GM21576 (cell line): Measurements from ENCODE around the gene ZFP3.
"Not testable (repeated sequence)": the region's sequence is repeated elsewhere in the genome, so short reads cannot be mapped to it uniquely, and the experiment has no call there.

ENCODE experiments used
- ATAC-seq: cut with Tn5 transposase; IDR thresholded peaks from one replicate; pipeline ENCODE4 v1.9.1; 2021; ENCODE audit warnings: mild to moderate bottlenecking, moderate library complexity; ENCODE audit not compliant: unreplicated experiment

Gene ZFP3

GRCh38 chr17:5136580-5137412, 58.5 kb downstream of the ZFP3 start:
- ATAC-seq = not testable (repeated sequence)

GRCh38 chr17:5137511-5138197, 59.4 kb downstream of the ZFP3 start:
- not testable (repeated sequence) for ATAC-seq

- ATAC-seq = not testable (repeated sequence)
Observed at GRCh38 chr17:5138198-5138544, 59.9 kb downstream of the ZFP3 start.

GRCh38 chr17:5138616-5139457, 60.6 kb downstream of the ZFP3 start:
- ATAC-seq = no peak

GRCh38 chr17:5139458-5139732, 61.1 kb downstream of the ZFP3 start:
- no peak for ATAC-seq

DNA sequence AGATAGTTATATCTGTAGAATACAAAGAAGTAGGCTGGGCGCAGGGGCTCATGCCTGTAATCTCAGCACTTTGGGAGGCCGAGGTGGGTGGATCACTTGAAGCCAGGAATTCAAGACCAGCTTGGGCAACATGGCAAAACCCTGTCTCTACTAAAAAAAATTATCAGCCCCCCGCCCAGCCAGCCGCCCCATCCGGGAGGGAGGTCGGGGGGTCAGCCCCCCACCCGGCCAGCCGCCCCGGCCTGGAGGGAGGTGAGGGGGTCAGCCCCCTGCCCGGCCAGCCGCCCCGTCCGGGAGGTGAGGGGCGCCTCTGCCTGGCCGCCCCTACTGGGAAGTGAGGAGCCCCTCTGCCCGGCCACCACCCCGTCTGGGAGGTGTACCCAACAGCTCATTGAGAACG, 64.6 kb downstream of the ZFP3 start:
- not testable (repeated sequence) for ATAC-seq
